ENCODE measurements around the gene KREMEN2. TPM values are rescaled to one million over a fixed set of nuclear protein-coding genes. Genes with fewer than 3 reads are reported as not detected.

Gene KREMEN2
- total and polyA plus RNA-seq, 9 of the 15 experiments (the other 6 are each of a cell fraction or from before 2014, with no cell fraction given), result 0.04 to 7.7 (median 1.5) TPM; not detected in 1

DNA sequence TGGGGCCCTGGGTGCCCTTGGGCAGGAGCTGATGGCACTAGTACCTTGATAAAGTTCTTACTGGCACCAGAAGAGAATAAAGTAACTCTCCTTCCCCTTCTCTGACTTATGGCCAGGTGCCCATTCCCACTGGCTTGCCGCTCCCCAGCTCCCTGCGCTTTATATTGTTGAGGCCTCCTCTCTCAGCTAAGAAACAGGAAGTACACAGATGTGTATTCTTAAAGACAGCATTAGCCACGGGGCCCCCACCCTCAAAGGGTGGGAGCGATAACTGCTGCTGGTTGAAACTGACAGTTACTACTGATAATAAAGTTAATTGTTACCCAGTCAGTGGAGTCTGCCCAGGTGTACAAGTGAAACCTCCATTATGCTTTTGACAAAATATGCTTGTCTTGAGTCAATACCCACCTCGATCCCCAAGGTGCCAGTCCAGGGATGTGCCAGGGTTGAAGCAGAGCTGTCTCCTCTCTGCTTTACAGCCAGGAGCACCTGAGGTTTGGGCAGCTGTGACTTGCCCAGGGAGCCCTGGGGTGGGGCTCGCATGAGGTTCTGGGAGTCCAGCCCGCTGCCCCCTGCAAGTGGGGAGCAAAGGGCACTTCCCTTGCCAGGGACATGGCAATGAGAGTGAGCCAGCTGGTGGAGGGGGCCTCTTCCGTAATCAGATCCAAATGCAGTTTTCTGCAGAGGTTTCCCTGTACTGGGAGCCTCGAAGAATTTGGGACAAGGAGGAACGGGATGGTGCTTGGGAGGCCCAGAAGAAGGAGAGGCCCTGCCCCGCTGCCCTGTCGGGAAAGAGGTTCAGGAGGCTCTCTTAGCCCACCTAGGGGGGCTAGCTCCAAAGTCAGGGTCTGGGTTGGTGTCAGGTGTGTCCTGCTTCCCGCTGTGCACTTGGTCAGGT, 43.2 kb downstream of the KREMEN2 start (continued):
- TF ChIP-seq MTA3 (IDR thresholded peaks at IDR 0.05; ENCODE audit: borderline replicate concordance), result 0 out of 2 replicates have a peak, but pooled peaks have one; percentile 43
- no peak for TF ChIP-seq SIN3B (IDR thresholded peaks at IDR 0.05; ENCODE audit: low read depth)
- no peak for TF ChIP-seq HDAC2 (IDR thresholded peaks at IDR 0.05)
- no peak for TF ChIP-seq NR3C1 (CRISPR knock-in tag; IDR thresholded peaks at IDR 0.05)
- TF ChIP-seq JUN (IDR thresholded peaks at IDR 0.05; ENCODE audit: borderline replicate concordance, low read depth, low read length), result no peak
- TF ChIP-seq JUN (CRISPR knock-in tag; IDR thresholded peaks at IDR 0.05; ENCODE audit: borderline replicate concordance), result no peak
- no peak for TF ChIP-seq RUNX1 (IDR thresholded peaks at IDR 0.05; ENCODE audit: low read depth)
- 0 out of 2 replicates have a peak, but pooled peaks have one; percentile 28 for TF ChIP-seq SMARCA4 (IDR thresholded peaks at IDR 0.05)
- no peak for TF ChIP-seq KDM1A (IDR thresholded peaks at IDR 0.05)
- 0 out of 2 replicates have a peak, but pooled peaks have one; percentile 15 for TF ChIP-seq L3MBTL2 (IDR thresholded peaks at IDR 0.05)
- TF ChIP-seq HDAC6 (IDR thresholded peaks at IDR 0.05; ENCODE audit: low read depth, low read length), result no peak
- no peak for TF ChIP-seq ZNF140 (CRISPR knock-in tag; IDR thresholded peaks at IDR 0.05)
- TF ChIP-seq, protein P1, sequence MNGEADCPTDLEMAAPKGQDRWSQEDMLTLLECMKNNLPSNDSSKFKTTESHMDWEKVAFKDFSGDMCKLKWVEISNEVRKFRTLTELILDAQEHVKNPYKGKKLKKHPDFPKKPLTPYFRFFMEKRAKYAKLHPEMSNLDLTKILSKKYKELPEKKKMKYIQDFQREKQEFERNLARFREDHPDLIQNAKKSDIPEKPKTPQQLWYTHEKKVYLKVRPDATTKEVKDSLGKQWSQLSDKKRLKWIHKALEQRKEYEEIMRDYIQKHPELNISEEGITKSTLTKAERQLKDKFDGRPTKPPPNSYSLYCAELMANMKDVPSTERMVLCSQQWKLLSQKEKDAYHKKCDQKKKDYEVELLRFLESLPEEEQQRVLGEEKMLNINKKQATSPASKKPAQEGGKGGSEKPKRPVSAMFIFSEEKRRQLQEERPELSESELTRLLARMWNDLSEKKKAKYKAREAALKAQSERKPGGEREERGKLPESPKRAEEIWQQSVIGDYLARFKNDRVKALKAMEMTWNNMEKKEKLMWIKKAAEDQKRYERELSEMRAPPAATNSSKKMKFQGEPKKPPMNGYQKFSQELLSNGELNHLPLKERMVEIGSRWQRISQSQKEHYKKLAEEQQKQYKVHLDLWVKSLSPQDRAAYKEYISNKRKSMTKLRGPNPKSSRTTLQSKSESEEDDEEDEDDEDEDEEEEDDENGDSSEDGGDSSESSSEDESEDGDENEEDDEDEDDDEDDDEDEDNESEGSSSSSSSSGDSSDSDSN (IDR thresholded peaks at IDR 0.05; ENCODE audit: borderline replicate concordance in 1 of 2, low read depth in 2 of 2, low read length in 2 of 2), result peak in 1 of 2 experiments; percentile 51; a peak in 1 of 4 replicates
- TF ChIP-seq ZHX1 (conservative IDR thresholded peaks at IDR 0.05; ENCODE audit: low read length), result no peak
- TF ChIP-seq ATF7 (IDR thresholded peaks at IDR 0.05), result 0 out of 2 replicates have a peak, but pooled peaks have one; percentile 28
- TF ChIP-seq EGR1 (conservative IDR thresholded peaks at IDR 0.05), result no peak
- TF ChIP-seq ZNF766 (CRISPR knock-in tag; conservative IDR thresholded peaks at IDR 0.05), result peak; percentile 68; the same call in 1 of the 2 replicates

Measured in K562 (cell line).